ENCODE data around the gene IVNS1ABP.

DNA sequence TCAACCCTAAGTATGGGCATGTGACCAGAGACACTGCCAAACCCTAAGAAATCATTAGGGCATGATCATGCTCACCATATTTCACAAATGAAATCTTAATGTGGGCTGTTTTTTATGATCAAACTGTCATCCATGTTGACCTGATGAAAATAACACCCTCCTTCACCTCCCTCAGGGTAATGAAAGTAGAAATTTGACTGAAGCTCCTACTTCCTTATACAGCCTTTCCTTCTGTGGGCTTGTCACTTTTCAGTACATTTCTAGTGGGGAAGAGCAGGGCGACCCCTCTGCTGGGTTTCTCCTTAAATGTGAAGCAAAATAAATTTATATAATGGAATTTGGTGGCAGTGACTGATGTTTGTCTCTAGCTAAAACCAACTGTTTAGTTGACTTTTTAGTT is 25.9 kb downstream of the IVNS1ABP start:
- no peak for TF ChIP-seq CHD4 (IDR thresholded peaks at IDR 0.05; ENCODE audit: insufficient read depth, insufficient replicate concordance, low read depth, low read length, poor library complexity, severe bottlenecking)
- TF ChIP-seq NFYB (IDR thresholded peaks at IDR 0.05; ENCODE audit: extremely low read depth, insufficient read length), result no peak
- no peak for TF ChIP-seq ADNP (tag; IDR thresholded peaks at IDR 0.05)
- no peak for TF ChIP-seq CBFB (CRISPR knock-in tag; IDR thresholded peaks at IDR 0.05)
